GM19438 (cell line): ENCODE data around the gene TGFBR3.

Experiments used
- ATAC-seq: cut with Tn5 transposase; IDR thresholded peaks from one replicate; pipeline ENCODE4 v1.9.1; 2021; ENCODE audit warnings: low read depth; ENCODE audit not compliant: unreplicated experiment

TGFBR3 gene

GRCh38 chr1:91827459-91828321, 58.3 kb downstream of the TGFBR3 start:
- no peak for ATAC-seq

- ATAC-seq: no peak
Measured at GRCh38 chr1:91827087-91827458, 58.9 kb downstream of the TGFBR3 start.

- no peak for ATAC-seq
Measured at GRCh38 chr1:91826649-91827048, 59.3 kb downstream of the TGFBR3 start.

GRCh38 chr1:91826248-91826647, 59.7 kb downstream of the TGFBR3 start:
- ATAC-seq: no peak

GRCh38 chr1:91821126-91821868, 64.7 kb downstream of the TGFBR3 start:
- ATAC-seq: no peak

- no peak for ATAC-seq
Measured at GRCh38 chr1:91819038-91819788, 66.7 kb downstream of the TGFBR3 start.

GRCh38 chr1:91818713-91818975, 67.3 kb downstream of the TGFBR3 start:
- no peak for ATAC-seq

GRCh38 chr1:91817211-91817905, 68.6 kb downstream of the TGFBR3 start:
- no peak for ATAC-seq

- ATAC-seq: no peak
Measured at GRCh38 chr1:91816031-91816430, 69.9 kb downstream of the TGFBR3 start.

- ATAC-seq: no peak
Measured at GRCh38 chr1:91814448-91814847, 71.5 kb downstream of the TGFBR3 start.

GRCh38 chr1:91813813-91814212, 72.1 kb downstream of the TGFBR3 start:
- ATAC-seq: no peak

- no peak for ATAC-seq
Measured at GRCh38 chr1:91811363-91812025, 74.5 kb downstream of the TGFBR3 start.

GRCh38 chr1:91809317-91809716, 76.6 kb downstream of the TGFBR3 start:
- ATAC-seq: no peak

GRCh38 chr1:91807921-91808620, 77.9 kb downstream of the TGFBR3 start:
- ATAC-seq: no peak

- no peak for ATAC-seq
Measured at GRCh38 chr1:91806769-91807700, 78.9 kb downstream of the TGFBR3 start.

GRCh38 chr1:91806181-91806768, 79.7 kb downstream of the TGFBR3 start:
- no peak for ATAC-seq

- no peak for ATAC-seq
Measured at GRCh38 chr1:91805311-91805801, 80.6 kb downstream of the TGFBR3 start.

- ATAC-seq: no peak
Measured at GRCh38 chr1:91804546-91805023, 81.4 kb downstream of the TGFBR3 start.
